GM13977 (cell line): ENCODE data around the gene HS6ST1.
"Not testable (repeated sequence)": the region's sequence is repeated elsewhere in the genome, so short reads cannot be mapped to it uniquely, and the experiment has no call there.

Experiments used
- DNase-seq: peaks from one replicate; pipeline ENCODE4 v3.0.0; 2012; ENCODE audit warnings: low spot score
- in situ Hi-C: fragments of 300-500 bp; cut with MboI; formaldehyde crosslinking; loops from one replicate; pipeline ENCODE4 v1.12.0; 2022; ENCODE audit warnings: low sequenced_read_pairs, low pct_unique_long_range_greater_than_20kb, mixed read lengths, inconsistent platforms; ENCODE audit not compliant: unreplicated experiment
- TF ChIP-seq, protein P1 (sequence below): IDR thresholded peaks from 2 replicates; pipeline ENCODE4 v1.5.1; 2012; ENCODE audit warnings: mild to moderate bottlenecking, control low read depth; ENCODE audit not compliant: insufficient read depth; ENCODE audit errors: extremely low read depth, missing control alignments

The HS6ST1 gene

DNA sequence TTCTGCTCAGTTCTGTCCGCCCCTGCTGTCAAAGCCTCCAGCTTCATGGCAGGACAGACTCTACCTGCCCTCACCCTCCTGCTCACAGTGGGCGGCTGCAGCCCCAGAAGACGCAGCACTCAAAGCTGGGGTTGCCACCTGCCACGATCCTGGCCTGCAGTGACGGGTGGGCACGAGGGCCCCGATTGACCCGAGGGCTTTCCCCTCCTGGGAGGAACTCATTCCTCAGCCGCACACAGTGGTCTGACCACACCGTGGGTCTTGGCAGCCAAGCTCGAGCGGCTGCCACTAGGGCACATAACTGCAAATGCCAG lies 47.1 kb downstream of the HS6ST1 start:
- in situ Hi-C loops: no loop called here
- DNase-seq: no peak
- TF ChIP-seq, protein P1, sequence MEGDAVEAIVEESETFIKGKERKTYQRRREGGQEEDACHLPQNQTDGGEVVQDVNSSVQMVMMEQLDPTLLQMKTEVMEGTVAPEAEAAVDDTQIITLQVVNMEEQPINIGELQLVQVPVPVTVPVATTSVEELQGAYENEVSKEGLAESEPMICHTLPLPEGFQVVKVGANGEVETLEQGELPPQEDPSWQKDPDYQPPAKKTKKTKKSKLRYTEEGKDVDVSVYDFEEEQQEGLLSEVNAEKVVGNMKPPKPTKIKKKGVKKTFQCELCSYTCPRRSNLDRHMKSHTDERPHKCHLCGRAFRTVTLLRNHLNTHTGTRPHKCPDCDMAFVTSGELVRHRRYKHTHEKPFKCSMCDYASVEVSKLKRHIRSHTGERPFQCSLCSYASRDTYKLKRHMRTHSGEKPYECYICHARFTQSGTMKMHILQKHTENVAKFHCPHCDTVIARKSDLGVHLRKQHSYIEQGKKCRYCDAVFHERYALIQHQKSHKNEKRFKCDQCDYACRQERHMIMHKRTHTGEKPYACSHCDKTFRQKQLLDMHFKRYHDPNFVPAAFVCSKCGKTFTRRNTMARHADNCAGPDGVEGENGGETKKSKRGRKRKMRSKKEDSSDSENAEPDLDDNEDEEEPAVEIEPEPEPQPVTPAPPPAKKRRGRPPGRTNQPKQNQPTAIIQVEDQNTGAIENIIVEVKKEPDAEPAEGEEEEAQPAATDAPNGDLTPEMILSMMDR: no peak

DNA sequence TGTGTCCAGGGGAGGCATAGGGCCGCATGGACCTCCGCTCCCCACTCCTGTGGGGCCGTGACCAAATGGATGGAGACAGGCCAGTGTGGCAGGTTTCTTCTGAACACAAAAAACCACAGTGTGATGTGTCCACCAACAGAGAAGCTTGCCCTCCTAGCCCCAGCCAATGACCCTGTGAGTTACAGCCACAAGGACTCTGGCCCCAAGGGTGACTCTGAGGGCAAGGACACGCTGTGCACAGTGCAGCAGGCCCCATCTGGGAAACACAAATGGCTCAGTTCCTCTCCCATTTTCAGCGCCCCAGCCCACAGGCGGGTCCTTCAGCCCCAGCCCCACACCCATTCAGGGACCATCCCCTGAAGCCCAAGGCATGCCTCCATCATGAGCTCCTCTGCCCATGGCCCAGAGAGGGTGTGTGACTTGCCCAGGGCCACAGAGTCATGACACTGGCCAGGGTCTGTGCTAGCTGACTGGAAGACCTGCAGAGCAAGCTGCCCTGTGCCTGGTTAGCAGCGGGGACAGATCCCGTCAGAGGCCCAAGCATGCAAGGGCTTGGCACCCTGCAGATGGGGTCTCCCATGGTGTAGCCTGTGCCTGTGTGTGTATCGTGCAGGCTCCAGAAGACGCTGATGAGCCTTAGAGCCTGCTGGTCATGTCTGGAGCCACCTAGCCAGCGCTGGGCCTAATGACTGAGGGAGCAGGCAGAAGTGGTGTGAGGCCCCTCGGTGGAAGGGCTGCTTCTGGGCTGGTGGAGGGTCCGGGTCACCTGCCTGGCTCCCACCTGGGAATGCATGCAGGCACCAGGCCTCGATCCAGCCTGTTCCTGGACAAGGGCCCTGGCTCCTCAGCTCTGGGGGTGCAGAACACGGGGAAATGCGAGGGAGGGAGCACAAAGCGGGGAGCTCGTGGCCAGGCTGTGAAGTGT lies 47.7 kb downstream of the HS6ST1 start:
- in situ Hi-C loops: no loop called here
- DNase-seq: no peak
- TF ChIP-seq, protein P1: no peak

GRCh38 chr2:128269990-128270671 lies 48.5 kb downstream of the HS6ST1 start:
- in situ Hi-C loops: no loop called here
- TF ChIP-seq, protein P1: no peak
- DNase-seq: no peak

- in situ Hi-C loops: no loop called here
- TF ChIP-seq, protein P1: no peak
- no peak for DNase-seq
These were observed 49.3 kb downstream of the HS6ST1 start for GRCh38 chr2:128269063-128269989.

DNA sequence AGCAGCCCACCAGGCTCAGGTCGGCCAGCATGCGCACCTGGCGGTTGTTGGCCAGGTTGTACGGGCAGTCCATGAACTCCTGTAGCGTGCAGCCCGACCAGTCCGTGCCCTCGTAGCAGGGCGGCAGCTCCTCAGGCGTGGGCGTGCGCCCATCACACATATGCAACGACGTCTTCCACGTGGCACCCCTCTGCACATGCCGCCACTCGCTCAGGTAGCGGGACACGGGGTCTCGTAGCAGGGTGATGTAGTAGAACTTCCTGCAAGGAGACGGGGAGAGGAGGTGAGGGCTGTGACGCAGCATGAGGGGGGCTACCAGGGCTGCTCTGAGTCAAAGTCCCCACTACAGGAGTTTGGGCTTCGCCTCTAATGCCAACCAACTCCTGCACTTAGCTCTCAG lies 50.1 kb downstream of the HS6ST1 start:
- DNase-seq, in situ Hi-C loops: not testable (repeated sequence)

GRCh38 chr2:128268145-128268544 lies 50.5 kb downstream of the HS6ST1 start:
- in situ Hi-C loops, DNase-seq: not testable (repeated sequence)

- in situ Hi-C loops: not testable (repeated sequence)
These were observed 51.0 kb downstream of the HS6ST1 start for GRCh38 chr2:128267649-128268048.

GRCh38 chr2:128267197-128267596 lies 51.5 kb downstream of the HS6ST1 start:
- in situ Hi-C loops, DNase-seq: not testable (repeated sequence)

More at GRCh38 chr2:128267649-128268048, 51.0 kb downstream of the HS6ST1 start:
- not testable (repeated sequence) for DNase-seq

DNA sequence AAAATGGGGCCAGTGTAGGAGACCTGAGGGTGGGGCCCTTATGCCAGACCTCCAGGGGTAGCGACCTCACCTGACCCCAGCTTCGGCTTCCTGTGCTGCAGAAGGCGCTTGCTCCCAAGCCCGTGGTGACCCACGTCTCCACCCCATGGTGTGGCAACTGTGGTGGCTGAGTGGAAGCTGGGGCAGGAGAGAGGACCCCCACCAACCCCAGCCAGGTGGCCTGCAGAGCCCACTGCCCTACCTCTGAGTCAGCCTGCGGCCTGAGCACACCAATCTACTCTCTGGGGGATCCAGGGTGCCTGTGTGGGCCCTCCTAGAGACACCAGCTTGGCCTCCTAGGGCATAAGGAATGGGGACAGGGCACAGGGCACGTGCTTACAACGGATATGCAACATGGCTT lies 52.2 kb downstream of the HS6ST1 start:
- DNase-seq, in situ Hi-C loops: not testable (repeated sequence)

DNA sequence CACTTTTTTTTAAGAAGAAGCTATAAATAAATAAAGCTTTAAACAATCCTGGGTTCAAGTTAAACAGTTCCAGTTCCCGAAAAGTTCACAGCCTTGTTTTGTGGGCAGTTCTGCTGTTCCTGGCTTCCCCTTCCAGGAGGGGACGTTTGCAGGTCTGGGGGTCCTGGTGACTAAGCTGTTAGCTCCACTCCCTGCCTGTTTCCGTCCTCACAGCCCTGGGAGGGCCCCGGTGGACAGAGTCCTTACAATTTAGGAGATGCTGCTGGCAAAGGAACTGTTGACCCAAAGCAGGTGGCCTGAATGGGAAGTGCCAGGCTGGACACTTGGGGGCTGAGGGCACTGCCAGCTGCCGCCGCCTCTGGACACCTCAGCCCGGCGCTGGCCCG lies 53.1 kb downstream of the HS6ST1 start:
- DNase-seq: not testable (repeated sequence)

More for the DNA sequence above, 53.1 kb downstream of the HS6ST1 start:
- in situ Hi-C loops: not testable (repeated sequence)
